Right lobe of liver (tissue), 4 donors: Measurements from ENCODE around the gene IL12B.

Source experiments
- CTCF ChIP-seq, 4 donors: fragments of 200-600 bp in 3 of 4; fragments of 450-650 bp in 1 of 4; IDR thresholded peaks; one replicate each; pipeline versions ENCODE4 v1.5.1 to v1.8.0; 2016 to 2022; ENCODE audit warnings: antibody characterized with exemption in 4 of 4, mild to moderate bottlenecking in 2 of 4
- POLR2A ChIP-seq: fragments of 450-650 bp; IDR thresholded peaks from one replicate; pipeline ENCODE4 v1.6.1; 2017; ENCODE audit warnings: antibody characterized with exemption, mild to moderate bottlenecking
- donor health status: DM: no; HTN: no; CAD: no.
- donor health status: DM: no; HTN: no; CAD: no.
- donor health status: DM: no; HTN: yes; CAD: no.

GRCh38 chr5:159330131-159330800 lies at the start of gene IL12B:
- no peak for TF ChIP-seq CTCF (IDR thresholded peaks at IDR 0.05)
- no peak for TF ChIP-seq POLR2A
